GM19025 (cell line): ENCODE results near the gene DMGDH.

Experiments
- ATAC-seq: cut with Tn5 transposase; IDR thresholded peaks from one replicate; pipeline ENCODE4 v1.9.1; 2021; ENCODE audit warnings: mild to moderate bottlenecking, low read depth, moderate library complexity; ENCODE audit not compliant: unreplicated experiment

The DMGDH gene

GRCh38 chr5:79074641-79075040, 5.2 kb upstream of the DMGDH start:
- ATAC-seq: no peak

DNA sequence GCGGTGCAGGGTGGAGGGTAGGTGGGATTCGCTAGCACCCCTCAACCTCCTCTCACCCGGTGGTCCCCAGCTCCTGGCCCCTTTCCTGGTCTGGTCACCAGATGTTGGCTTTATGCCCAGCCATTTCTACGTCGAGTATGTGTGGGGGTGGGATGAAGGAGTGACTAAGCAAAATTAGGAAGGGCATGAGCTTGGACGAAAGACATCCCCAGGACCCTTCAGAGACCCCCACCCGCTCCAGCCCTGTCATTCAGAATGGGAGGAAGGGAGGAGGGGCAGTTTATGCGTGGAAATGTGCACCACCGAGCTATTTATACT, 835 bp upstream of the DMGDH start:
- ATAC-seq: no peak

DNA sequence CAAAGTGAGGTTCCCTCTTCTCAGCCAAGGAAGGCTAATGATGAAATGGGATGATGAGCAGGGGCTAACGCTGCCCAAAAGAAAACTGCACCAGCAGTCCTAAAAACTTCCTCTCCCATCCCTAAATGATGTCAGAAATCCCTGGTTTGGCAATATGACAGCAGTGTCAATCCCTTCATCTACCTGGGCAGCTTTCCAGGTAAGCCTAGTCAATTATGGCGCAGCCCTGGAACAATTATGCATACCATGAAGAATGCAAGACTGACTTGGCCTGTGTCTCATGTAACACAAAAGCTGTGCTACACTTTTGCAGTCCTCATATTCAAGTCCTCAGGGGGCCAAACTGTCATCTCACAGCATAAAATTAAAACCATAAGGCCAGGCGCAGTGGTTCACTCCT, 7.0 kb downstream of the DMGDH start:
- no peak for ATAC-seq

GRCh38 chr5:79059674-79060073, 9.8 kb downstream of the DMGDH start:
- no peak for ATAC-seq

DNA sequence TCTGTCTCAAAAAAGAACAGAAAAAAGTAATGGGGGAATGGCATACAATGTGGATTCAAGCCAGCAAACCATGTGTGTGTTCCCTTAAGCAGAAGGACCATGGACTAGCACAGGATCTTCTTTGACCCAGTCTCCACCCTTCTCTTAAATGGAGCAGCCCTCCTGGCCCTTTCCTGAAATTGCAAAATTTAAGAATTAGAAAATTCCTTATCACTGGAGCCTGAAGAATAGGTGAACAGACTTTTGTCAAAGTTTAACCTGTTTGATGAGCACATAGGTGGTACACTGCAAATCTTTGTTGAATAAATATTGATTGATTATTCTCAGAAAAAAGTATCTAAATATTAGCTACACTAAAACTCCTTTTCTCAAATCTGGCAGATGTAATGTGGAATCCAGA, 12.6 kb downstream of the DMGDH start:
- no peak for ATAC-seq

GRCh38 chr5:79055017-79055416, 14.5 kb downstream of the DMGDH start:
- ATAC-seq: no peak

GRCh38 chr5:79053321-79053720, 16.2 kb downstream of the DMGDH start:
- no peak for ATAC-seq

DNA sequence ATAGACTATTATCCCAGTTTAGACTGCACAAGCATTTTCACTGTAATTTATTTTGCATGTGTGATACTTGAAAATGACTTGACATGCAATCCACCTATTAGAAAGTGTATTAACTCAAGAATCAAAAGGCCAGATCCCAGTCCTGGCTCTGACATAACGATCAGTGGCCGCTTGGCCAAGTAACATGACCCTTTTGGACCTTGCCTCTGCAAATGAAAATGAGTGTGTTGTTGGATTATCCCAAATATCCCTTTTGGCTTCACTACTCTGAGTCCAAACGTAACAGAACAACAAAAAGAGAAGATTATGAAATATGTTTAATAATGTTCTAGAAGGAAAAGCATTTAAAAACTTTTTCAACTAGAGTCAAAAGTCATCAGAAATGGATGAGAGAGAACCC, 19.0 kb downstream of the DMGDH start:
- no peak for ATAC-seq

GRCh38 chr5:79048437-79048836, 21.0 kb downstream of the DMGDH start:
- ATAC-seq: no peak

- ATAC-seq: no peak
Measured at GRCh38 chr5:79047199-79047598, 22.3 kb downstream of the DMGDH start.

DNA sequence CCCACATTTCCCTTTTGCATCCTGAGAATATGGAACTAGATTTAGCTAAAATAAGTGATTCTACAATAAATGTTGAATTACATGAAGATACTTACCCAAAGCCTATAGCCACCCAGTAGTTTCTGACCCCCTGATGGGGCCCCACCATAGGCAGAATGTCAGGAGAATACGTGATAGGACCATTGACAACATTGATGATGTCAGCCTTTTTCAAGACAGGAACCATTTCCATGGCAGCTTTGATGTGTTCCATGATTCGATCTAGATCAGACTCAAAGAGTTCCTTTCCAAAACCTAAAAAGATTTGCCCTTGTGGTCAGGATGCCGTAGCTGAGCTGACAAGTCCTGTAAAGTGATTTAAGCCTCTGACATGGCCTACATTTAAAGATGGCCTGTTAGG, 27.3 kb downstream of the DMGDH start:
- ATAC-seq: no peak

DNA sequence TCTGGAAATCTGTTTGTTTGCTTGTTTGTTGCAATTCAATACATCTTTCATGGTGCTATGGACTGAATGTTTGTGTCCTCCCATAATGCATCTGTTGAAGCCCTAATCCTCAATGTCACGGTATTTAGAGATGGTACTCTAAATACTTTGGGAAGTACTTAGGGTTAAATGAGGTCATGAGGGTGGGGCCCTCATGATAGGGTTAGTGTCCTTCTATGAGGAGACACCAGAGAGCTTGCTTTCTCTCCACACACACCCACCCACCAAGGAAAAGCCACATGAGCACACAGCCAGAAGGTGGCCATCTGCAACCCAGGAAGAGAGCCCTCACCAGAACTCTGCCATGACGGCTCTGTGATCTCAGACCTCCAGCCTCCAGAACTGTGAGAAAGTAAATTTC, 32.7 kb downstream of the DMGDH start:
- no peak for ATAC-seq

GRCh38 chr5:79035237-79035636, 34.2 kb downstream of the DMGDH start:
- no peak for ATAC-seq

- no peak for ATAC-seq
Measured at GRCh38 chr5:79032782-79033181, 36.7 kb downstream of the DMGDH start.

DNA sequence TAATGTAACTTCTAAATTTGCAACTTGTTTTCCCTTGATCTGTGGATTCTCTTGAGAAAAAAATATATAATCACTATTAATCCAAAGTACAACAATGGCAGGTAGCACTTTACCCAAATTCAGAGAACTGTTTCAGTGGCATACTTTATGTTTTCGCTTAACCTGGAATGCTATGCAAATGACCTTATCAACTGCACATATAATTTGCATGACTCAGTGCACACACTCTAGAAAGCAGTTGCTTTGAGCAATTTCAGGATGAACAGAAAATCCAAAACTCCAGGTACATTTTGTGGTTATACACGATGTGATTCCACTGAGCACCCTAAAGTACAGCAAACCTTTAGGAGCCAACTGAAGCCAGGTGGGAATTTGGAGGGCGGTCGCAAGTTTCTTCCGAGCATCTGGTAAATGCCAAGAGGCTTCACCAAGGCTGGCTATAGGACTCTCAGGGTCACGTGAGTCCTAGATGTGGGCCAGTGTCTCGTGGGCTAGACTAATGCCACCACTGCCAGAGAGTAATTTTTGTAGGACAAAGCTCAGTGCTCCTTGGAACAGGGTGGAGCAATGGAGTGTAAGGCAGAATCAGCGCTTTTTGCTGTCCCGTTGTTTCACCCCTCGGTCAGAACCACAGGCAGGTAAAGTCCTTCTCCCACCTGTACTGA, 37.3 kb downstream of the DMGDH start:
- ATAC-seq: no peak

DNA sequence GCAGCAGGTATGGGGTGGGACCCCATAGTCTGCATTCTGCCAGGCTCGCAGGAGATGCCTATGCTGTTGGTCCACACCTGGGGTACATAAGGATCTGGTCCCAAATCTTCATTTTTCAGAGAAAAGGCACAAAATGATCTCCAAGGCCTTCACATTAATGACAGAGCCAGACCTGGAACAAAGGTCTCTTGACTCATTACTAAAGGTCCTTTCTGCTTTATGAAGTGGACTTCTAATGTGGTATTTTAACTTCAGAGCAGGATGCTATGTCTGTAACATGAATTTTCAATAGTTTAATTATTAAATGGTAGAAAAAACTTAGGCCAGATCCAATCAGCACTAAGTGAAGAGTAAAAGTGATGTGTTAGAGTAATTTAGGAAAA, 38.0 kb downstream of the DMGDH start:
- ATAC-seq: no peak

DNA sequence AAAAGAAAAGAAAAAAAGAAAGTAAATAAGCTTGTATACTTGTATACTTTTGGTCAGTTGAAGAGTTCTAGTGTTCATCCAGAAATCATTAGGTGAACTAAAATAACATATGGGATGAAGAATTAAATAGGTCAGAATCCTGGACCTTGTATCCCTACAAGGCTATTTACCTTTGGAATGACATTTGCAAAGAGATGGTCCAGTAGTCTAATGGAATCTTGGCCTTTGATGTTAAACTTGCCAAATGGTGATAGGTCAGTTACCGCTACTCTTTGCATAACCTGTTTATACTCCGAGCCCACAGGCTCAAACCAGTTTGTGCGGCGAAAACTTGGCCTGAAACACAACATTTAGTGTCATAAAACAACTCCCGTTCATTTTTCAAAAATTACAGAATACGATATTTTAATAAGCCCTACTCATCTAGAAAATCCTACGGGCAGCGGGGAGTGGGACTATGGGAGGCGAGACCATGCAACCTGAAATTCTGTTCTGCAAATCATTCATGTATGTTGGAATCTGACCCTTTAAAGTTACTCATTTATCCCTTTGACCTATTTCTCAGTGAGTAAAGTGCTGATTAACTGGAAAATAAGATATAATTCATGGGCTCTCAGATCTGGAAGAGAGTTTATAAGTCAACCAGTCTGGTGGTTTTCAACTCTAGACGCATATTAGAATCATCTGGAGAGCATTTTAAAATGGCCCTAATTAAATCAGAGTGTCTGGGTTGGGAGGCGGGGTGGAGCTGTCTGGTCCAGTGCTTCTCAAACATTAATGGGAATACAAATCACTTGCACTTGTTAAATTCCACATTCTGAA, 38.6 kb downstream of the DMGDH start:
- ATAC-seq: no peak

GRCh38 chr5:79025054-79025472, 44.4 kb downstream of the DMGDH start:
- no peak for ATAC-seq

- no peak for ATAC-seq
Measured at GRCh38 chr5:79023947-79024346, 45.5 kb downstream of the DMGDH start.

DNA sequence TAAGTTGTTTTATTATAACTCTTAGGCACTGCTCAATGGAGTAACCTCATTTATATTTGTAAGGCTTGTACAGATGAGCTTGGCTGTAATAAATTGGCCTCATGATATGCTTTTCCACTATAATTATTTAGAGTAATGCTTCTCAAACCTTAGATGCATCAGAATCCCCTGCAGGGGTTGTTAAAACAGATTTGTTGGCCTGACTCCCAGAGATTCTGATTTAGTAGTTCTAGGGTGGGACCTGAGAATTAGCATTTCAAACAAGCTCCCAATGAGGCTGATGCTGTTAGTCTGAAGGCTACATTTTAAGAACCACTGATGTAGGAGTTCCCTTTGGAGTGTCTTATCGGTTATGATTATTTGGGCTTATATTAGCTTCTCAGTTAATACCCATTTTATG, 46.1 kb downstream of the DMGDH start:
- ATAC-seq: no peak

DNA sequence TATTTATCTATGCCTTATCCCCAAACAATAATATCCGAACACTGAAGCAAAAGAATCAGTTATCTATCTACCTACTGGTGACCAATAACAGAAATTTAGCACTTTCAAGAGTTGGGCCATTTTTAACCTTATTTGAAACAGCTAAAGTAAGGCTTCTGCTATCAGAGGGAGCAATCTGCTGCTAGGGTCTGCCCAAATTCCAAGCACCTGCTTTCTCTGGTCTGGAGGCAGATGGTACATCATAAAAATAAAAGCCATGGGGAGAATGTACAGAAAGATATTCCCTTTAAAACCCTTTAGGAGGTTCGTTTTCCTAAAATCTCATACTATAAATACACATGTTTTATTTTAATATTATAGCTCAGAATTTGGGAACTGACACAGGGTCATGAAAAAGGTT, 46.7 kb downstream of the DMGDH start:
- ATAC-seq: no peak

DNA sequence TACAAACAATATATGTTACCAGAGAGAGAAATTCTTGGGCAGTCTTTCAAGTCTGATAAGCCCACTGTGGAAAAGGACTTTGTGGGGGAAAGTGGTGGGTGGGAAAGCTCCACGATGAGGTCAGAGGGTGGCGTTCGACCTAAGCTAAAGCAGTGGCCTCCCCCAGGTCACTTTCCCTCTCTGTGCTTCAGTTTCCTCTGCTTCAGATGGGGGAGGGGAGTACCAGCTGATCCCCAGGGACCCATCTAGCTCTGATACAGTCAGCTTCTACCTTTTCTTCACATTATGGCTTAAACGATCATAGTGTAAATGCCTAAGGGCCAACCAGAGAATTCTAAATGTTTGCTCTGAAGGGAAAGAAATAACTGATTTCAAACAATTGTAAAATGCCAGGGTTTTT, 47.7 kb downstream of the DMGDH start:
- ATAC-seq: no peak
